H1 (cell line): ENCODE data around the gene SLC15A4. TPM values are rescaled to one million over a fixed set of nuclear protein-coding genes. Genes with fewer than 3 reads are reported as not detected.

ENCODE experiments used
- BCL11A ChIP-seq, 2 experiments: IDR thresholded peaks; one replicate each; pipeline ENCODE4 v1.6.1; 2011; ENCODE audit warnings: low read depth in 2 of 2, low read length in 2 of 2, mild to moderate bottlenecking in 2 of 2
- EGR1 ChIP-seq: IDR thresholded peaks from 2 replicates; pipeline ENCODE4 v1.6.1; 2011; ENCODE audit warnings: low read depth, low read length, borderline replicate concordance
- RAD21 ChIP-seq, 2 experiments: IDR thresholded peaks in 1 of 2; conservative IDR thresholded peaks in 1 of 2; 2 replicates each; pipeline ENCODE4 v1.6.1; 2011; ENCODE audit warnings: low read depth in 2 of 2, low read length in 2 of 2, improper control_type of control experiment in 1 of 2, inconsistent platforms in 1 of 2, mild to moderate bottlenecking in 1 of 2, moderate library complexity in 1 of 2
- RFX5 ChIP-seq: IDR thresholded peaks from 2 replicates; pipeline ENCODE4 v1.6.1; 2011; ENCODE audit warnings: low read depth, low read length, improper control_type of control experiment, borderline replicate concordance
- SRF ChIP-seq: IDR thresholded peaks from 2 replicates; pipeline ENCODE4 v1.6.1; 2011; ENCODE audit warnings: mild to moderate bottlenecking, low read depth, low read length, moderate library complexity
- polyA plus RNA-seq, 7 experiments: library from polyadenylated mRNA; depleted of rRNA in 3 of 7; stranded (reverse) in 5 of 7; unstranded in 2 of 7; fragments of >200 nt in 5 of 7; fragments of 200-250 nt in 2 of 7; gene quantifications; 1 replicate in 5 of 7; 2 replicates in 1 of 7; 4 replicates in 1 of 7; pipeline versions ENCODE4 v1.2.1 to v1.2.3, GENCODE V29; 2011 to 2013; ENCODE audit warnings: missing spikeins in 2 of 7, mixed read lengths in 2 of 7
- total RNA-seq: library from RNA; stranded (reverse); fragmentation: NEBNext Ultra II Directional; extraction: Animal tissue kit (Norgen Biotek cat#: 25700); gene quantifications from 2 replicates; pipeline ENCODE4 v1.2.1, GENCODE V29; 2021

Gene SLC15A4
- total and polyA plus RNA-seq, 2 of the 8 experiments (the other 6 are each of a cell fraction or from before 2014, with no cell fraction given) = 22.7 to 26.6 TPM

GRCh38 chr12:128772249-128772648 is 51.5 kb downstream of the SLC15A4 start (continued):
- no peak for TF ChIP-seq RAD21 (IDR thresholded peaks at IDR 0.05 in 1 of 2, conservative IDR thresholded peaks at IDR 0.05 in 1 of 2; ENCODE audit: low read depth in 2 of 2, low read length in 2 of 2)
- TF ChIP-seq BCL11A (IDR thresholded peaks at IDR 0.05; ENCODE audit: low read depth in 2 of 2, low read length in 2 of 2) = no peak
- no peak for TF ChIP-seq EGR1
- no peak for TF ChIP-seq RFX5
- no peak for TF ChIP-seq SRF
